ENCODE results near the gene CHD1L.
"Not testable (repeated sequence)": the region's sequence is repeated elsewhere in the genome, so short reads cannot be mapped to it uniquely, and the experiment has no call there.

The CHD1L gene

DNA sequence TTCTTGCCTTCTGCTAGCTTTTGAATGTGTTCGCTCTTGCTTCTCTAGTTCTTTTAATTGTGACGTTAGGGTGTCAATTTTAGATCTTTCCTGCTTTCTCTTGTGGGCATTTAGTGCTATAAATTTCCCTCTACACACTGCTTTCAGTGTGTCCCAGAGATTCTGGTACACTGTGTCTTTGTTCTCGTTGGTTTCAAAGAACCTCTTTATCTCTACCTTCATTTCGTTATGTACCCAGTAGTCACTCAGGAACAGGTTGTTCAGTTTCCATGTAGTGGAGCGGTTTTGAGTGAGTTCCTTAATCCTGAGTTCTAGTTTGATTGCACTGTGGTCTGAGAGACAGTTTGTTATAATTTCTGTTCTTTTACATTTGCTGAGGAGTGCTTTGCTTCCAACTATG lies 11.5 kb upstream of the CHD1L start:
- H2BK120ac ChIP-seq (ENCODE audit: low read depth, low read length); H3K27me3 ChIP-seq (ENCODE audit: control insufficient read depth in 3 of 3, insufficient read depth in 3 of 3, low read depth in 1 of 3, low read length in 3 of 3); H3K18ac ChIP-seq (ENCODE audit: low read length); H3K79me1 ChIP-seq (ENCODE audit: low read depth, low read length); H3K4me1 ChIP-seq (ENCODE audit: control insufficient read depth in 2 of 2, insufficient read depth in 1 of 2, low read depth in 1 of 2, low read length in 2 of 2); DNase-seq (ENCODE audit: low spot score); H3K9ac ChIP-seq (ENCODE audit: low read depth, low read length, poor library complexity); H2BK5ac ChIP-seq (ENCODE audit: low read length); H3K4me2 ChIP-seq (ENCODE audit: insufficient read depth, low read length, poor library complexity, severe bottlenecking); H3K4ac ChIP-seq (ENCODE audit: low read length); H3K14ac ChIP-seq (ENCODE audit: low read length); H2BK15ac ChIP-seq (ENCODE audit: low read length); H2BK12ac ChIP-seq (ENCODE audit: low read length); H4K91ac ChIP-seq (ENCODE audit: low read depth, low read length, poor library complexity); H3K9me3 ChIP-seq (replicated peaks in 1 of 2; ENCODE audit: control insufficient read depth in 2 of 2, insufficient read depth in 1 of 2, low read depth in 1 of 2, low read length in 2 of 2); H3K23ac ChIP-seq (ENCODE audit: low read depth, low read length, poor library complexity); H3K27ac ChIP-seq (replicated peaks; ENCODE audit: low read length); H3K36me3 ChIP-seq (replicated peaks in 1 of 2; ENCODE audit: control insufficient read depth in 2 of 2, insufficient read depth in 2 of 2, low read length in 2 of 2); H4K8ac ChIP-seq (ENCODE audit: low read depth, low read length); H2AFZ ChIP-seq (ENCODE audit: low read length); H2AK5ac ChIP-seq (ENCODE audit: low read depth, low read length); H3K4me3 ChIP-seq (ENCODE audit: low read length in 2 of 2): not testable (repeated sequence)
- no CpG with 5 or more reads among the region's 5 CpGs for WGBS, 2 donors (ENCODE audit: extremely low coverage in 2 of 2, insufficient read length in 2 of 2, insufficient replicate concordance in 1 of 2)

DNA sequence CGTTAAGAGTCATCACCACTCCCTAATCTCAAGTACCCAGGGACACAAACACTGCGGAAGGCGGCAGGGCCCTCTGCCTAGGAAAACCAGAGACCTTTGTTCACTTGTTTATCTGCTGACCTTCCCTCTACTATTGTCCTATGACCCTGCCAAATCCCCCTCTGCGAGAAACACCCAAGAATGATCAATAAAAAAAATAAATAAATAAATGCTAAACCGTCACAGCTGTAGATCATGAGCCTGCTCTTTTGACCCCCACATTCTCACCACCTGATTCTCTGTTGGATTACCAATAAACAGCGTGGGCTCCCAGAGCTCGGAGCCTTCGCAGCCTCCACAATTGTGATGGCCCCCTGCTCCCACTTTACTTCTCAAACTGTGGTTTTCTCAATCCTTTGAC lies 8.6 kb upstream of the CHD1L start:
- no CpG with 5 or more reads among the region's 8 CpGs for WGBS, 2 donors (ENCODE audit: extremely low coverage in 2 of 2, insufficient read length in 2 of 2, insufficient replicate concordance in 1 of 2)
- H3K14ac ChIP-seq (ENCODE audit: low read length) = not testable (repeated sequence)
- H3K9me3 ChIP-seq (replicated peaks in 1 of 2; ENCODE audit: control insufficient read depth in 2 of 2, insufficient read depth in 1 of 2, low read depth in 1 of 2, low read length in 2 of 2) = peaks cover 14 to 21% of the 10 kb centered on the region in 2 donors

DNA sequence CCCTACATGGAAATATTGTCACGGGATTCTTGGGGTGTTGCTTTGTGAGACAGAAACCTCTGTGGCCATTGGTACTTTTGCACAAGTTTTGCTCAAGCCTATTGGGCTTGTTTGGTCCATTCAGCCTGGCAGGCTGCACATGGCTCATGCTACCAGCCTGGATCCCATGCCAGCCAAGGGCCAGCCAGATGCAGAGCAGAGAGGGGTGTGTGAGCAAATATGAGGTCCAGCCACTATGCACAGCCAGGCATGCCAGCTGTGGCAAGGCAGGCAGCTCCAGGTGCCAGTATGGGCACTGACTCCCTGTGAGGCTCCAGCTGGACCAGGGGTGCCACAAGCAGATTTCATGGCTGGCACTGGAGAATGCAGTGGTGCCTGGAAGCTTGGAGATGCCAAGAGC lies 6.7 kb upstream of the CHD1L start:
- Histone ChIP-seq H3K23ac (ENCODE audit: low read depth, low read length, poor library complexity) (no peak overlapping the region), H2BK5ac (ENCODE audit: low read length) (no peak overlapping the region), H4K8ac (ENCODE audit: low read depth, low read length) (peak overlapping the region; percentile 89), H3K14ac (ENCODE audit: low read length) (no peak overlapping the region), H3K4me1 (ENCODE audit: control insufficient read depth in 2 of 2, insufficient read depth in 1 of 2, low read depth in 1 of 2, low read length in 2 of 2) (peaks cover 0 to 1% of the 10 kb centered on the region in 2 donors), H2BK120ac (ENCODE audit: low read depth, low read length) (no peak overlapping the region), H3K4me3 (ENCODE audit: low read length in 2 of 2) (no peak overlapping the region), H3K36me3 (replicated peaks in 1 of 2; ENCODE audit: control insufficient read depth in 2 of 2, insufficient read depth in 2 of 2, low read length in 2 of 2) (no peaks in the 10 kb centered on the region), H3K27me3 (ENCODE audit: control insufficient read depth in 3 of 3, insufficient read depth in 3 of 3, low read depth in 1 of 3, low read length in 3 of 3) (no peaks in the 10 kb centered on the region), H3K27ac (replicated peaks; ENCODE audit: low read length) (no peak overlapping the region), H4K91ac (ENCODE audit: low read depth, low read length, poor library complexity) (no peak overlapping the region), H3K9ac (ENCODE audit: low read depth, low read length, poor library complexity) (no peak overlapping the region), H3K79me1 (ENCODE audit: low read depth, low read length) (no peaks in the 10 kb centered on the region), H3K9me3 (replicated peaks in 1 of 2; ENCODE audit: control insufficient read depth in 2 of 2, insufficient read depth in 1 of 2, low read depth in 1 of 2, low read length in 2 of 2) (peaks cover 14 to 21% of the 10 kb centered on the region in 2 donors), H3K4me2 (ENCODE audit: insufficient read depth, low read length, poor library complexity, severe bottlenecking) (no peak overlapping the region), H2BK12ac (ENCODE audit: low read length) (no peak overlapping the region), H2AK5ac (ENCODE audit: low read depth, low read length) (no peak overlapping the region), H3K4ac (ENCODE audit: low read length) (no peak overlapping the region), H2BK15ac (ENCODE audit: low read length) (no peak overlapping the region), H2AFZ (ENCODE audit: low read length) (no peak overlapping the region), H3K18ac (ENCODE audit: low read length) (no peak overlapping the region)
- DNase-seq (ENCODE audit: low spot score) = no peak
- WGBS, 2 donors (ENCODE audit: extremely low coverage in 2 of 2, insufficient read length in 2 of 2, insufficient replicate concordance in 1 of 2) = no CpG with 5 or more reads among the region's 1 CpG

More for the DNA sequence above, 8.6 kb upstream of the CHD1L start:
- H2AFZ ChIP-seq (ENCODE audit: low read length); H2BK15ac ChIP-seq (ENCODE audit: low read length); H2BK5ac ChIP-seq (ENCODE audit: low read length); H3K27ac ChIP-seq (replicated peaks; ENCODE audit: low read length); H4K8ac ChIP-seq (ENCODE audit: low read depth, low read length); H3K27me3 ChIP-seq (ENCODE audit: control insufficient read depth in 3 of 3, insufficient read depth in 3 of 3, low read depth in 1 of 3, low read length in 3 of 3); H2BK12ac ChIP-seq (ENCODE audit: low read length); H3K23ac ChIP-seq (ENCODE audit: low read depth, low read length, poor library complexity); H3K18ac ChIP-seq (ENCODE audit: low read length); H3K4me1 ChIP-seq (ENCODE audit: control insufficient read depth in 2 of 2, insufficient read depth in 1 of 2, low read depth in 1 of 2, low read length in 2 of 2); H3K36me3 ChIP-seq (replicated peaks in 1 of 2; ENCODE audit: control insufficient read depth in 2 of 2, insufficient read depth in 2 of 2, low read length in 2 of 2); DNase-seq (ENCODE audit: low spot score); H3K79me1 ChIP-seq (ENCODE audit: low read depth, low read length); H2BK120ac ChIP-seq (ENCODE audit: low read depth, low read length); H3K9ac ChIP-seq (ENCODE audit: low read depth, low read length, poor library complexity); H3K4me2 ChIP-seq (ENCODE audit: insufficient read depth, low read length, poor library complexity, severe bottlenecking); H3K4ac ChIP-seq (ENCODE audit: low read length); H2AK5ac ChIP-seq (ENCODE audit: low read depth, low read length); H4K91ac ChIP-seq (ENCODE audit: low read depth, low read length, poor library complexity); H3K4me3 ChIP-seq (ENCODE audit: low read length in 2 of 2): not testable (repeated sequence)

DNA sequence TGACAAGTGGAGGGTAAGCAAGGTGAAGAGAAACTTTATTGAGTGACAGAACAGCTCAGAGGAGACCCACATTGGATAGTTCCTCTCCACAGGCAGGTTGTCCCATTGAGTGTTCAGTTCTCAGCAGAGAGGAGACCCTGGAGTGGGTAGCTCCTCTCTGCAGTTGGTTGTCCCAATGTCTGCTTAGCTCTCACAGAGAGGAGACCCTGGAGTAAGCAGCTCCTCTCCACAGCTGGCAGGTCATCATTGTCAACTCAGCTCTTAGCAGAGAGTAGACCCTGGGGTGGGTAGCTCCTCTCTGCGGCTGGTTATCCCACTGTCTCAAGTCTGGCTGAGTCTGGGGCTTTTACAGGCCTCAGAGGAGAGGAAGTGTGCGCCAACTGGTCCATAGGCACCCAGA lies 6.0 kb upstream of the CHD1L start:
- Histone ChIP-seq H2BK12ac (ENCODE audit: low read length) (no peak overlapping the region), H3K18ac (ENCODE audit: low read length) (no peak overlapping the region), H3K9me3 (replicated peaks in 1 of 2; ENCODE audit: control insufficient read depth in 2 of 2, insufficient read depth in 1 of 2, low read depth in 1 of 2, low read length in 2 of 2) (peaks cover 14 to 21% of the 10 kb centered on the region in 2 donors), H4K91ac (ENCODE audit: low read depth, low read length, poor library complexity) (no peak overlapping the region), H3K9ac (ENCODE audit: low read depth, low read length, poor library complexity) (no peak overlapping the region), H2BK120ac (ENCODE audit: low read depth, low read length) (no peak overlapping the region), H3K14ac (ENCODE audit: low read length) (no peak overlapping the region), H3K4me3 (ENCODE audit: low read length in 2 of 2) (no peak overlapping the region), H3K27me3 (ENCODE audit: control insufficient read depth in 3 of 3, insufficient read depth in 3 of 3, low read depth in 1 of 3, low read length in 3 of 3) (no peaks in the 10 kb centered on the region), H3K23ac (ENCODE audit: low read depth, low read length, poor library complexity) (no peak overlapping the region), H2AFZ (ENCODE audit: low read length) (no peak overlapping the region), H3K4ac (ENCODE audit: low read length) (no peak overlapping the region), H3K27ac (replicated peaks; ENCODE audit: low read length) (no peak overlapping the region), H3K4me1 (ENCODE audit: control insufficient read depth in 2 of 2, insufficient read depth in 1 of 2, low read depth in 1 of 2, low read length in 2 of 2) (peaks cover 0 to 1% of the 10 kb centered on the region in 2 donors), H3K36me3 (replicated peaks in 1 of 2; ENCODE audit: control insufficient read depth in 2 of 2, insufficient read depth in 2 of 2, low read length in 2 of 2) (no peaks in the 10 kb centered on the region), H2BK15ac (ENCODE audit: low read length) (no peak overlapping the region), H3K79me1 (ENCODE audit: low read depth, low read length) (no peaks in the 10 kb centered on the region), H3K4me2 (ENCODE audit: insufficient read depth, low read length, poor library complexity, severe bottlenecking) (no peak overlapping the region), H4K8ac (ENCODE audit: low read depth, low read length) (no peak overlapping the region), H2BK5ac (ENCODE audit: low read length) (no peak overlapping the region), H2AK5ac (ENCODE audit: low read depth, low read length) (no peak overlapping the region)
- WGBS, 2 donors (ENCODE audit: extremely low coverage in 2 of 2, insufficient read length in 2 of 2, insufficient replicate concordance in 1 of 2) = no CpG with 5 or more reads among the region's 2 CpGs
- no peak for DNase-seq (ENCODE audit: low spot score)
